H1 (cell line): ENCODE data around the gene MICU2. TPM values are rescaled to one million over a fixed set of nuclear protein-coding genes. Genes with fewer than 3 reads are reported as not detected.

ENCODE experiments used
- CTCF ChIA-PET: fragments of 300-600 bp; sonication (Branson Sonifier 250); formaldehyde crosslinking; loops from one replicate; lab custom pipeline; 2021; ENCODE audit not compliant: partially characterized antibody; lab: Charles Lee
- POLR2A ChIA-PET: fragments of 300-600 bp; sonication (Branson Sonifier 250); formaldehyde crosslinking; loops from one replicate; lab custom pipeline; 2021; ENCODE audit warnings: inconsistent platforms; ENCODE audit not compliant: partially characterized antibody; lab: Charles Lee
- DNase-seq, 2 experiments: peaks; one replicate each; pipeline versions ENCODE4 v3.0.0 to v3.0.0-alpha.2; 2010 to 2022; ENCODE audit warnings: low spot score in 2 of 2, low read depth in 1 of 2, mixed read lengths in 1 of 2
- FAIRE-seq: peaks from 2 replicates; lab custom pipeline; 2011; peaks lifted over from hg19 to GRCh38; lab: Jason Lieb, UNC
- H2AFZ ChIP-seq: 2 replicates; pipeline ENCODE4 v1.8.1; 2012; ENCODE audit warnings: low read length, inconsistent platforms
- H2AK5ac ChIP-seq: 2 replicates; pipeline ENCODE4 v1.6.1; 2013; ENCODE audit warnings: low read depth, low read length
- H2BK120ac ChIP-seq: replicated peaks from 2 replicates; pipeline ENCODE3; 2013; ENCODE audit warnings: low read depth, low read length, inconsistent platforms
- H2BK12ac ChIP-seq: 2 replicates; pipeline ENCODE4 v1.6.1; 2013; ENCODE audit warnings: low read depth, low read length
- H2BK15ac ChIP-seq: 2 replicates; pipeline ENCODE4 v1.6.1; 2013; ENCODE audit warnings: low read length
- H2BK20ac ChIP-seq: 2 replicates; pipeline ENCODE4 v1.6.1; 2013; ENCODE audit warnings: low read length
- H2BK5ac ChIP-seq: 2 replicates; pipeline ENCODE4 v1.6.1; 2013; ENCODE audit warnings: low read depth, low read length
- H3K14ac ChIP-seq: 2 replicates; pipeline ENCODE4 v1.6.1; 2013; ENCODE audit warnings: inconsistent platforms; ENCODE audit not compliant: insufficient read length
- H3K18ac ChIP-seq: 2 replicates; pipeline ENCODE4 v1.6.1; 2013; ENCODE audit warnings: low read length; ENCODE audit errors: extremely low read depth
- H3K23ac ChIP-seq: 2 replicates; pipeline ENCODE4 v1.6.1; 2013; ENCODE audit warnings: inconsistent platforms; ENCODE audit not compliant: insufficient read length
- H3K23me2 ChIP-seq: 2 replicates; pipeline ENCODE4 v1.6.1; 2013; ENCODE audit warnings: low read depth, low read length
- H3K27ac ChIP-seq: 2 replicates; pipeline ENCODE4 v1.6.1; 2011; ENCODE audit warnings: low read depth, low read length, inconsistent platforms
- H3K27me3 ChIP-seq, 4 experiments: replicated peaks in 1 of 4; 1 replicate in 1 of 4; 2 replicates in 3 of 4; pipeline versions ENCODE4 v1.6.1 to v1.8.1; 2011 to 2013; ENCODE audit warnings: low read length in 3 of 4, mild to moderate bottlenecking in 3 of 4, inconsistent platforms in 2 of 4, mixed read lengths in 2 of 4, moderate library complexity in 1 of 4; ENCODE audit not compliant: control insufficient read depth in 3 of 4, insufficient read depth in 3 of 4; ENCODE audit errors: extremely low read depth in 1 of 4
- H3K36me3 ChIP-seq, 4 experiments: 2 replicates each; pipeline versions ENCODE4 v1.6.1 to v1.8.1; 2011 to 2013; ENCODE audit warnings: mild to moderate bottlenecking in 4 of 4, low read length in 3 of 4, moderate library complexity in 2 of 4, control low read depth in 1 of 4, inconsistent platforms in 1 of 4; ENCODE audit not compliant: insufficient read depth in 4 of 4, control insufficient read depth in 2 of 4
- H3K4ac ChIP-seq: replicated peaks from 2 replicates; pipeline ENCODE3; 2013; ENCODE audit warnings: low read length, low read depth, mixed read lengths, inconsistent platforms; ENCODE audit not compliant: insufficient read length
- H3K4me1 ChIP-seq, 4 experiments: replicated peaks in 1 of 4; 1 replicate in 1 of 4; 2 replicates in 3 of 4; pipeline versions ENCODE4 v1.6.1 to v1.8.1; 2011 to 2013; ENCODE audit warnings: low read length in 3 of 4, inconsistent platforms in 2 of 4, mixed read lengths in 1 of 4; ENCODE audit not compliant: insufficient read depth in 4 of 4, control insufficient read depth in 3 of 4
- H3K4me2 ChIP-seq, 2 experiments: 2 replicates each; pipeline versions ENCODE4 v1.6.1 to v1.8.1; 2011 to 2013; ENCODE audit warnings: low read depth in 2 of 2, low read length in 2 of 2, control low read depth in 1 of 2, inconsistent platforms in 1 of 2, mild to moderate bottlenecking in 1 of 2; ENCODE audit not compliant: insufficient read depth in 1 of 2
- H3K4me3 ChIP-seq, 4 experiments: fragments of 200-600, 300-600 bp in 1 of 4; sonication (generic), shearing (Covaris generic), sonication (Bioruptor Twin) in 1 of 4; 2 replicates each; pipeline versions ENCODE4 v1.5.1 to v1.8.1; 2011 to 2016; ENCODE audit warnings: low read length in 4 of 4, low read depth in 3 of 4, control low read depth in 2 of 4, inconsistent platforms in 2 of 4, mild to moderate bottlenecking in 2 of 4, mixed read lengths in 1 of 4, moderate library complexity in 1 of 4; ENCODE audit not compliant: insufficient read depth in 2 of 4; ENCODE audit errors: extremely low read depth in 1 of 4
- H3K56ac ChIP-seq: replicated peaks from 2 replicates; pipeline ENCODE3; 2013; ENCODE audit warnings: low read depth, mild to moderate bottlenecking, mixed read lengths, low read length, inconsistent platforms; ENCODE audit not compliant: insufficient read length
- H3K79me1 ChIP-seq: 2 replicates; pipeline ENCODE4 v1.6.1; 2013; ENCODE audit warnings: low read depth, low read length, control low read depth
- H3K79me2 ChIP-seq, 2 experiments: 2 replicates each; pipeline versions ENCODE4 v1.6.1 to v1.8.1; 2012 to 2013; ENCODE audit warnings: low read length in 2 of 2, mild to moderate bottlenecking in 2 of 2, inconsistent platforms in 1 of 2; ENCODE audit not compliant: insufficient read depth in 2 of 2, control insufficient read depth in 1 of 2
- H3K9ac ChIP-seq, 4 experiments: replicated peaks in 1 of 4; 1 replicate in 1 of 4; 2 replicates in 3 of 4; pipeline versions ENCODE4 v1.6.1 to v1.8.1; 2011 to 2013; ENCODE audit warnings: low read depth in 3 of 4, low read length in 3 of 4, control low read depth in 2 of 4, mild to moderate bottlenecking in 2 of 4, moderate library complexity in 2 of 4, inconsistent platforms in 1 of 4; ENCODE audit errors: extremely low read depth in 1 of 4
- H3K9me3 ChIP-seq, 2 experiments: 2 replicates each; pipeline versions ENCODE4 v1.6.1 to v1.8.1; 2012 to 2013; ENCODE audit warnings: mild to moderate bottlenecking in 2 of 2, moderate library complexity in 2 of 2, control low read depth in 1 of 2, inconsistent platforms in 1 of 2, low read depth in 1 of 2, low read length in 1 of 2, mixed read lengths in 1 of 2; ENCODE audit not compliant: insufficient read depth in 2 of 2
- H4K20me1 ChIP-seq, 2 experiments: replicated peaks in 1 of 2; 2 replicates each; pipeline versions ENCODE3 to v1.8.1; 2011 to 2013; ENCODE audit warnings: inconsistent platforms in 2 of 2, low read length in 2 of 2, mild to moderate bottlenecking in 1 of 2; ENCODE audit not compliant: insufficient read depth in 2 of 2, control insufficient read depth in 1 of 2
- H4K5ac ChIP-seq: 2 replicates; pipeline ENCODE4 v1.6.1; 2013; ENCODE audit warnings: low read length, low read depth, mixed read lengths, inconsistent platforms; ENCODE audit not compliant: insufficient read length
- H4K8ac ChIP-seq: 2 replicates; pipeline ENCODE4 v1.8.0; 2013; ENCODE audit warnings: mild to moderate bottlenecking, moderate library complexity, low read length, inconsistent platforms; ENCODE audit not compliant: insufficient read depth; ENCODE audit errors: extremely low read depth
- H4K91ac ChIP-seq: replicated peaks from 2 replicates; pipeline ENCODE3; 2013; ENCODE audit warnings: low read length, mixed read lengths, inconsistent platforms; ENCODE audit not compliant: insufficient read length
- FOSL1 ChIP-seq: IDR thresholded peaks from 2 replicates; pipeline ENCODE4 v1.6.1; 2011; ENCODE audit warnings: mild to moderate bottlenecking, low read depth, low read length, moderate library complexity; ENCODE audit not compliant: insufficient read depth
- HDAC6 ChIP-seq: IDR thresholded peaks from one replicate; pipeline ENCODE4 v1.7.1; 2012; ENCODE audit warnings: low read depth, mild to moderate bottlenecking, inconsistent platforms, low read length, moderate library complexity
- JUND ChIP-seq: IDR thresholded peaks from 2 replicates; pipeline ENCODE4 v1.6.1; 2011; ENCODE audit warnings: mild to moderate bottlenecking, improper control_type of control experiment, low read length
- NRF1 ChIP-seq: IDR thresholded peaks from 2 replicates; pipeline ENCODE4 v1.6.1; 2011; ENCODE audit warnings: mild to moderate bottlenecking, low read depth, low read length, improper control_type of control experiment
- POLR2AphosphoS5 ChIP-seq: IDR thresholded peaks from 2 replicates; pipeline ENCODE4 v1.6.1; 2011; ENCODE audit warnings: low read depth, low read length
- POU5F1 ChIP-seq: IDR thresholded peaks from 2 replicates; pipeline ENCODE4 v1.6.1; 2011; ENCODE audit warnings: low read depth, mild to moderate bottlenecking, low read length, moderate library complexity
- RFX5 ChIP-seq: IDR thresholded peaks from 2 replicates; pipeline ENCODE4 v1.6.1; 2011; ENCODE audit warnings: low read depth, low read length, improper control_type of control experiment, borderline replicate concordance
- SAP30 ChIP-seq: fragments of 300-600 bp; sonication (generic); IDR thresholded peaks from 2 replicates; pipeline ENCODE4 v1.7.1; 2012; ENCODE audit warnings: low read length, moderate library complexity, mild to moderate bottlenecking, inconsistent platforms; ENCODE audit not compliant: insufficient read depth, insufficient replicate concordance
- SP4 ChIP-seq: IDR thresholded peaks from 2 replicates; pipeline ENCODE4 v1.6.1; 2012; ENCODE audit warnings: low read length, inconsistent platforms
- TEAD4 ChIP-seq: IDR thresholded peaks from 2 replicates; pipeline ENCODE4 v1.6.1; 2012; ENCODE audit warnings: low read depth, low read length, inconsistent platforms, mixed read lengths
- WGBS, 2 experiments: shearing (Covaris generic) in 1 of 2; methylation state at CpG; one replicate each; pipeline versions ENCODE4 v1.1.6 to v1.1.7; 2013 to 2015; ENCODE audit warnings: low lambda C conversion rate in 2 of 2, mixed read lengths in 2 of 2, inconsistent platforms in 1 of 2, low coverage in 1 of 2, missing lambda C conversion rate in 1 of 2; ENCODE audit not compliant: insufficient replicate concordance in 2 of 2, insufficient coverage in 1 of 2, insufficient read length in 1 of 2; ENCODE audit errors: extremely low coverage in 1 of 2, missing lambda C conversion rate in 1 of 2; 5-methylcytosine and 5-hydroxymethylcytosine counted together
- polyA plus RNA-seq, 7 experiments: library from polyadenylated mRNA; depleted of rRNA in 3 of 7; stranded (reverse) in 5 of 7; unstranded in 2 of 7; fragments of >200 nt in 5 of 7; fragments of 200-250 nt in 2 of 7; gene quantifications; 1 replicate in 5 of 7; 2 replicates in 1 of 7; 4 replicates in 1 of 7; pipeline versions ENCODE4 v1.2.1 to v1.2.3, GENCODE V29; 2011 to 2013; ENCODE audit warnings: missing spikeins in 2 of 7, mixed read lengths in 2 of 7
- total RNA-seq: library from RNA; stranded (reverse); fragmentation: NEBNext Ultra II Directional; extraction: Animal tissue kit (Norgen Biotek cat#: 25700); gene quantifications from 2 replicates; pipeline ENCODE4 v1.2.1, GENCODE V29; 2021

The MICU2 gene
- total and polyA plus RNA-seq, 2 of the 8 experiments (the other 6 are each of a cell fraction or from before 2014, with no cell fraction given), result 34.6 to 36.5 TPM

DNA sequence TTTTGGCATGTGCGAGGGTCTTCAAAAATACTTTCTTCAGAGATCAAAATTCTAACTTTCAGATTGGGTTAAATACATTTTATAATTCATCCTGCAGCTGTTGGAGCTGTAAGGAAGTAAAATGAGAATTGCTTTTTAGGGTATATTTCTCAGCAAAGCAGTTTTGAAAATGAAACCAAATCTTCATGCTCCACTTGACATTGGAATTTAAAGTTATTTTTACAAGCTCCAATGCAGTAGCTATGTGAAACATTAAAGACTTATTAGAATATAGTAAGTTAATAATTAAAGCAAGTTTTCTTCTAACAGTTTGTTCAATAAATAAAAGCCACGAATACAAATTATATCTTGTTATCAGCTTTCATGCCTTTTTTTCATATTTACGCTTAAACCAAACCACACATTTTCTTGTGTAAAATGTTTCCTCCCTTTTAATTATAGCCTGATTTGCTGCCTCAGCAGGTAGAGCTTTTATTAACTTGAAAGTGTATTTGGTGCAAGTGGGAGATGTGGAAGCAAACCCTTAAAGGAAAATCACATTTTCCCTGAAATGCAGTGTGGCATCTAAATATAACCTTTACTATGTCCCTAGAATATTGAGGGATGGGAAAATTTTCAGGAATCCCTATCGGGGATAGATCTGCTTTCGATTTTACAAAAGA, 12.4 kb upstream of the MICU2 start:
- no peaks in the 10 kb centered on the region; a peak in 1 of 7 replicates for H3K27me3 ChIP-seq
- TF ChIP-seq POLR2AphosphoS5, result no peak
- no peak for TF ChIP-seq TEAD4
- TF ChIP-seq FOSL1, result no peak
- no peak for TF ChIP-seq SAP30
- no peak for TF ChIP-seq JUND
- TF ChIP-seq POU5F1, result no peak
- TF ChIP-seq SP4, result no peak
- no peak for TF ChIP-seq NRF1
- no peak for TF ChIP-seq HDAC6
- no peak for TF ChIP-seq RFX5
- no peak overlapping the region for H2BK120ac ChIP-seq
- no peak overlapping the region for H3K56ac ChIP-seq
- H3K14ac ChIP-seq, result no peak overlapping the region
- no peak overlapping the region for H3K9ac ChIP-seq
- no peaks in the 10 kb centered on the region for H3K79me2 ChIP-seq
- no peak overlapping the region for H2BK5ac ChIP-seq
- no peaks in the 10 kb centered on the region for H3K79me1 ChIP-seq
- H2BK20ac ChIP-seq, result no peak overlapping the region
- no peak for DNase-seq
- FAIRE-seq, result no peak
- H2BK15ac ChIP-seq, result no peak overlapping the region
- no peak overlapping the region for H2AK5ac ChIP-seq
- H3K4me3 ChIP-seq, result no peak overlapping the region
- WGBS, 2 experiments, result 86 to 100% methylated on average over 1 to 5 of the region's 5 CpGs
- ChIA-PET POLR2A (interaction anchor here (1.4 to 1.5 kb wide), 2 partner anchors 11 to 13 kb away, joined by 3 to 5 read pairs; partner anchors contain the start of gene MICU2), CTCF (interaction anchor here (0.6 to 1.3 kb wide), 4 partner anchors 9 to 619 kb away, joined by 3 to 4 read pairs (median 4); no protein-coding TSS in a partner anchor)
- no peaks in the 10 kb centered on the region for H3K36me3 ChIP-seq
- no peak overlapping the region for H2AFZ ChIP-seq
- no peak overlapping the region for H4K5ac ChIP-seq
- H3K27ac ChIP-seq, result no peak overlapping the region
- no peak overlapping the region for H3K23ac ChIP-seq
- no peak overlapping the region for H3K18ac ChIP-seq
- H3K9me3 ChIP-seq, result no peaks in the 10 kb centered on the region
- H3K23me2 ChIP-seq, result no peaks in the 10 kb centered on the region
- no peak overlapping the region for H4K8ac ChIP-seq
- no peak overlapping the region for H2BK12ac ChIP-seq
- H4K20me1 ChIP-seq, result no peaks in the 10 kb centered on the region
- H3K4me1 ChIP-seq, result no peaks in the 10 kb centered on the region
- H4K91ac ChIP-seq, result no peak overlapping the region
- no peak overlapping the region for H3K4me2 ChIP-seq
- H3K4ac ChIP-seq, result no peak overlapping the region
